ENCODE measurements around the gene TADA2A. TPM values are rescaled to one million over a fixed set of nuclear protein-coding genes. Genes with fewer than 3 reads are reported as not detected.

TADA2A gene
- total RNA-seq, 1 donor from 2014 or later, result 10.4 TPM

GRCh38 chr17:37512442-37513068 is 105.9 kb downstream of the TADA2A start:
- peak; percentile 45 for ATAC-seq
- no peak for DNase-seq
- intact Hi-C loops (cut with micrococcal nuclease), result no loop called here

GRCh38 chr17:37513711-37514110 is 107.0 kb downstream of the TADA2A start:
- DNase-seq, result no peak
- intact Hi-C loops (cut with micrococcal nuclease), result no loop called here
- no peak for ATAC-seq

- intact Hi-C loops (cut with micrococcal nuclease), result no loop called here
- peak; percentile 42 for ATAC-seq
Observed at GRCh38 chr17:37516127-37516571, 109.5 kb downstream of the TADA2A start.

GRCh38 chr17:37517881-37518280 is 111.2 kb downstream of the TADA2A start:
- DNase-seq, result no peak
- intact Hi-C loops (cut with micrococcal nuclease), result no loop called here
- no peak for ATAC-seq

More at GRCh38 chr17:37516127-37516571, 109.5 kb downstream of the TADA2A start:
- no peak for DNase-seq

GRCh38 chr17:37518826-37519225 is 112.1 kb downstream of the TADA2A start:
- no peak for DNase-seq
- no peak for ATAC-seq
- intact Hi-C loops (cut with micrococcal nuclease), result no loop called here

- no peak for ATAC-seq
- intact Hi-C loops (cut with micrococcal nuclease), result no loop called here
Observed at GRCh38 chr17:37519251-37519985, 112.7 kb downstream of the TADA2A start.

GRCh38 chr17:37520174-37520573 is 113.5 kb downstream of the TADA2A start:
- DNase-seq, result no peak
- no peak for ATAC-seq
- intact Hi-C loops (cut with micrococcal nuclease), result no loop called here

More at GRCh38 chr17:37519251-37519985, 112.7 kb downstream of the TADA2A start:
- DNase-seq, result no peak

GRCh38 chr17:37521821-37522220 is 115.1 kb downstream of the TADA2A start:
- intact Hi-C loops (cut with micrococcal nuclease), result no loop called here
- ATAC-seq (peak; percentile 70), DNase-seq (no peak)

GRCh38 chr17:37523715-37524219 is 117.1 kb downstream of the TADA2A start:
- no peak for DNase-seq
- intact Hi-C loops (cut with micrococcal nuclease), result no loop called here
- ATAC-seq, result no peak

GRCh38 chr17:37527249-37527851 is 120.7 kb downstream of the TADA2A start:
- intact Hi-C loops (cut with micrococcal nuclease), result no loop called here
- DNase-seq (no peak), ATAC-seq (peak; percentile 68)

Other genes with a start within 250 kb of the TADA2A start
- not detected for gene C17orf78, start 30.9 kb upstream of the TADA2A start, total RNA-seq
- 14.3 TPM for gene ACACA, start 50 bp upstream of the TADA2A start, total RNA-seq
- gene DUSP14, start 83.0 kb downstream of the TADA2A start, total RNA-seq, result 15.8 TPM
- 36.2 TPM for gene SYNRG, start 202.5 kb downstream of the TADA2A start, total RNA-seq
- gene DDX52, start 236.6 kb downstream of the TADA2A start, total RNA-seq, result 14.6 TPM

Measured in left ventricle myocardium superior (tissue), 1 donor.